Eye (tissue), 1 donor: ENCODE measurements around the gene PCBP2.
"Not testable (repeated sequence)": the region's sequence is repeated elsewhere in the genome, so short reads cannot be mapped to it uniquely, and the experiment has no call there.

ENCODE experiments used
- DNase-seq: peaks from one replicate; pipeline ENCODE4 v3.0.0-alpha.2; 2015

PCBP2 gene

DNA sequence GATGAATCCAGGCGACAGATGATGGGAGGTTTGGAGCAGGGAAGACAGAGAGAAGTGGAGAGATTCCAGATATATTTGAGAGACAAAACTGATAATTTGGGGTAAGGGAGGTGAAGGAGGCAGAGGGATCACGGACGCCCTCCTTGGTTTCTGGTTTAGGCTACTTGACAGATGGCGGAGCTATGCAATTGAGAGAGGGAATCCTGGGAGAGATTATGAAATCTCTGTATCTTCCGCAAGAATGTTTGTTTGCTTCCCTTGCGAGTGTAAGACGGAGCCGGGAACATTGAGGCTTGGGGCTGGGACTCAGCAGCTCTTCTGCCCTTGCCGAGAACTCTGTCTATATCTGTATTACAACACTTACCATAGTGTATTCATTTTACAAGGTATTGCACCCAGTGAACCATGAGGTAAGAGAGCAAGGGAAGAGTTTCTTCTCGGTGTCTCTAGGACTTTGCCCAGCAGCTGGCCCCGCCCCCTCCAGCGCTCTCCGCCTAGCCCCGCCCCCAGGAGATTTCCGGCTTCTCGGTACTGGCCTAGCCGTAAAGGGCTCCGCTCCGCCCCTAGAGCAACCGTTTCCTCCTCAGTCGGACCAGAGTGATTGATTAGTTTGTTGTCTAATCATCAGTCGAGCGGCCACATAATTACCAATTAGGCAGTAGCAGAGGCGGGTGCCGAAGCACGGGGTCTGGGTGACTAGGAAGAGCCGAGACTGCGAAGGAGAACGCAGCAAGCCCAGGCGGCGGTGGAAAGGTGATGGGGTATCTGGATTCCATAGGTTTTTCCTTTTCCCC is 10.7 kb upstream of the PCBP2 start, which contains the start of gene PRR13:
TSS of gene PRR13 (plus strand) at position 695 of the 794 bp plus-strand sequence. CDS start 981 bp downstream, outside the sequence.
- peak; percentile 99 for DNase-seq

DNA sequence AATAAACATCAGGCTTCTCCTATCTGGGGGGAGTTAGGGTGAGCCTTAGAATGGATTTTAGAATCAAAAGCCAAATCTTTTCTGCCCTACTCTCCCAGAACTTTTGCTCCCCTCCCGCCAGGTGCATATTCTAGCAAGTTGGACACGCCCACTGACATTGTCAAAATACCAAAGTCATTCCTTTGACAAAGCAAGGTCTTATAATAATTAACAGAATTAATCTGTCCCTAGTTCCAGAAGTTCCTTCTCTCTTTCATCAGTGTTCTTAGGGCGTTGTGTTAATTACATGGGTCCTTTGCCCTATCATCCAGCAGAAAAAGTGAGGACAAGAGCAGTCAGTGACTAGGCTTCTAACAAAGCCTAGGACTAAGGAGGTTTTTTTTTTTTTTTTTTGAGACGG is 7.9 kb upstream of the PCBP2 start:
- no peak for DNase-seq

GRCh38 chr12:53444593-53445325 is 7.1 kb upstream of the PCBP2 start:
- DNase-seq = not testable (repeated sequence)

DNA sequence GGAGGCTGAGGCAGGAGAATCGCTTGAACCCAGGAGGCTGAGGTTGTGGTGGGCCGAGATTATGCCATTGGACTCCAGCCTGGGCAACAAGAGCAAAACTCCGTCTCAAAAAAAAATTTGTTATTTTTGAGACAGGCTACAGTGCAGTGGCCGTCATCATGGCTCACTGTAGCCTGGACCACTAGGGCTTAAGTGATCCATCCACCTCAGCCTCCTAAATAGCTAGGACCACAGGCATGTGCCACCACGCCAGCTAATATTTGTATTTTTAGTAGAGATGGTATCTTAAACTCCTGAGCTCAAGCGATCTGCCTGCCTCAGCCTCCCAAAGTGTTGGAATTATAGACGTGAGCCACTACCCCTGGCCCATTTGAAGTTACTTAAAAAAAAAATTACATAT is 966 bp upstream of the PCBP2 start:
- DNase-seq = no peak

DNA sequence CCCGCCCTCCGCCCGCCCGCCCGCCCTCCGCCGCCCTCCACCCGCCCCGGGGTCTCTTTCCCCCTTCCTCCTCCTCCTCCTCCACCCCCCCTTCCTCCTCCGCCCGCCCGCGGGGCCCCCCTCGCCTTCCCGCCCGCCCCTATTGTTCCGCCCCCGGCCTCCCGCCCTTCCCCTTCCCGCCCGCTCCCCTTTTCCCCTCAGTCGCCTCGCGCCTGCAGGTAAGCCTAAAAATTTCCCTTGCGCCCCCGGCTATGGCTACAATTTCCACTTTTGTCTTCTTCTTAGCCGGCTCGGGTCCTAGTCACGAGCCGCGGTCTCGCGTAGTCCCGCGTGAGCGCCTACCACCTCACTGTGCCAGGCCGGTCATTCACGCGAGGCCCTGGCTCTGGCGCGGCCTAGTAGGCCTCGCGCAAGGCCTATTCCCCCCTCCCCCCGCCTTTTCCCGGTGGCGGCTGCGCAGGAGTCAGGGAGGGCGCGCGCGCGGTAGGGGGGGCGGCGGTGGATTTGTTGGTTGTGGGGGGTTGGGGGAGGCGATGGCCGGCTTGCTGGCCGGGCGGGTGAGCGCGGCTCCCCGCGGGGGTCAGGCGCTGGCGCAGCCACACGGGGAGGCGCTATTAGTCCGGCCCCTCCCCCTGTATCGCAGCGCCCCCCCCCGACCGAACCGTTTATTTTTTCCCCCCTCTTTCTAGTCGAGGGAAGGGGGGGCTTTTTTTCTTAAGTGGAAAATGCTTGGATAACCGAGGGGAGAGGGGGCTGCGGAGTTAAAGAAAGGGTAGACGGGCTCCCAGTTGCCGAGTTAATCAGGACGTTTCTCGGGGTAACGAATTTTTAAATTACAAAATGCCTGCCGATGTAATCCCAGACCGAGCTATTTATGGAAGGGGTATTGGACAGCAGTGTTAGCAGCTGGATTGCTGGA is 516 bp downstream of the PCBP2 start:
- DNase-seq = peak; percentile 95

DNA sequence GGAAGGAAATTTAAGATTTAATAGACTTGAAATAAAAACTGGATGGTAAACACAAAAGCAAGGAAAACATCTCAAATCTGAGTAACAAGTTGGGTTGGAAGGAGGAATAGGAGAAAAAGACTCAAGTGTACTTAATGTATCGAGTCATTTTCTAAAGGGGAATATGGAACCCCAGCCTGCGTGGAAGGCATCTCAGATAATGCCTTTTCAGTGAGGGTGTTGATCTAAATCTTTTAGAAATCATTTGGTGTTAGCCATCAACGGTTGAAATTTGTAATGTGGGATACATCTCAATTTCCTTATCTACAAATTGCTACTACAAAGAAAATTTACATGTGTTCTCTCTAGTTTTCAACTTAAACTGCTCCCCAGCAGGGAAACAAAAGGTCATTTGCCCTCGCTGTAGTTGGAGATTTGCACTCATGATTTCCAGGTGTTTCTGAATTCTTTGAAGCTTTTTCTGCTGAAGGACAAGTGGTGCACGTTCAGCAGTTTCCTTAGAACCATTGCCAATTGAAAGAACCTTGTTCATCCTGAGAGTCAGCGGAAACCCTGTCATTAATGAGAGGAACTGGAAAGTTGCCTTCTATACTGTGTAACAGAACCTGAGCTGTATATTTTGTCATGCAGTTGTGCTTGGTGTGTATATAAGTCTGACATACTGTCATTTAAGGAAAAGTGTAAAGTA is 2.2 kb downstream of the PCBP2 start:
- DNase-seq = no peak

DNA sequence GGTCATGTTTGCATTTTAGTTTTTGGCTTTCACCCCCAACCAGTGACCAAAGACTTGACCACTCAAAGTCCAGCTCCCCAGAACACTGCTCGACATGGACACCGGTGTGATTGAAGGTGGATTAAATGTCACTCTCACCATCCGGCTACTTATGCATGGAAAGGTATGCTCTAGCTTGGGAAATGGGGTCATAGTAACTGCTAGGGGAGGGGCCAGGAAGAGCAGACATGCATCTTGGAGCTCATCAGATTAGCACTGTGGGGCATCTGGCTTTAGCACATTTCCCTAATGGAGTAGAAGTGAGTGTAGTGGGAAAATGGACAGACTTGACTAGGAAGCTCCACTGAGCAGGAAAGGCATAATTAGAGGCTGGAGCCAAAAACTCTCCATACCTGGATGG is 2.8 kb downstream of the PCBP2 start:
- no peak for DNase-seq

GRCh38 chr12:53456654-53457366 is 4.9 kb downstream of the PCBP2 start:
- no peak for DNase-seq

DNA sequence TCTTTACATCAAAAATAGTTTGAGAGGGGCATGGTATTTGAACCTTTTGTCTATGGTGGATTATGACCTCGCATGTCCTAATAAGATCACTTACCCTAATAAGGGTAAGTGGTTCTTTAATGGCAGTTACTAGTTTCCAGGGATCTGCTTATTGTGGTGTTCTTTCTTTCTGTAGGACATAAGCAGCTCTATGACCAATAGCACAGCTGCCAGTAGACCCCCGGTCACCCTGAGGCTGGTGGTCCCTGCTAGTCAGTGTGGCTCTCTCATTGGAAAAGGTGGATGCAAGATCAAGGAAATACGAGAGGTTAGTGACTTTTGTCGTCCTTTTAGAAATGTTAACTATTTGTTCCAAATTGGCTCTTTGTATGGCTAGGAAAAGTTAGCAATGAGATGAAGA is 7.2 kb downstream of the PCBP2 start:
- no peak for DNase-seq

- DNase-seq = no peak
Measured at GRCh38 chr12:53461059-53461458, 9.2 kb downstream of the PCBP2 start.

GRCh38 chr12:53461591-53461990 is 9.7 kb downstream of the PCBP2 start:
- DNase-seq = no peak

DNA sequence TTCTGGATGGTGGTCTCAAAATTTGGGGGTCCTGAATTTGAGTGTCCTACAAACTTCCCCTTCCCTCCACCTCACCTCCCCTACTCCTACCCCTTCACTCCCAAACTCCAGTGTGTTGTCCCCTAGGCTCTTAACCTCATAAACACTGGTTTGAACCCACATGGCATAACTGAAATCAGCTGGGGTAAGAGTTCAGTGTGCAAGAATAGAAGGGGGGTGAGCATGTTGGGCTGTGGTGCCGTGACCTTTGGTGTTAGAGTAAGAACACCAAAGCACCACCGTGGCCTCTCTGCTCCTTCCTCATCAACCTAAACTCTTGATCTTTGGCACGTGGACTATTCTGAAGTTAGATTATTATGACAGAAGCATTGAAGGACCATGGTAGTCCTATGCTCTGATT is 11.0 kb downstream of the PCBP2 start:
- DNase-seq = no peak

GRCh38 chr12:53463802-53464560 is 12.1 kb downstream of the PCBP2 start:
- no peak for DNase-seq

DNA sequence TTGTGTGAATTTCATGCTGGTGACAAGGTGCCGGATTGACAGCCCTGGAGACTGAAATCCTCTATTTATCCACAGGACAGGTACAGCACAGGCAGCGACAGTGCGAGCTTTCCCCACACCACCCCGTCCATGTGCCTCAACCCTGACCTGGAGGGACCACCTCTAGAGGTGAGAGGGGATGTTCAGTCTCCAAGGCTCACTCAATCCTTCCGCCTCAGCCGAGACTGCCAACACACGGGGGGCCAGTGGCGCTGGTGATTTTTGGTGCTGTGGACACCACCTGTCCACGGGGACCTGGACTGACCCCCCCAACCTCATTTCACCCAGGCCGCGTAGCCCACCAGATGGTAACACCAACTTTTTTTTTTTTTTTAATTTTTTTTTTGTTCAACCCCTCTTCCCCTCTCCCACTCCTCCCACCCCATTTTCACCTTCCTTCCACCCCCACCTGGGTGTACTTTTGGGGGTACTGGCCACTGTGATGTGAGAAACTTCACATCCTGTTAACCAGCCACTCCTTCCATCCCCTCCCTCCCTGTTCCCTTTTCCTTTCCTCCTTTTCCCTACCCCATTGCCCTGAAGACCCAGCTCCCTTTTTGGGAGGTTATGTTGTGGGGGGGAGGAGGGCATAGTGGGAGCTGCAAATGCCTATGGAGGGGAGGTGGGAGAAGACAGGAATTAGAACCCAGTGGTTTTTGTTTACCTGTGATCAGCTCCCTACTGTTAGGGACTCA is 12.9 kb downstream of the PCBP2 start:
- DNase-seq = no peak

GRCh38 chr12:53465679-53466078 is 13.8 kb downstream of the PCBP2 start:
- no peak for DNase-seq

GRCh38 chr12:53466640-53467039 is 14.7 kb downstream of the PCBP2 start:
- DNase-seq = no peak

DNA sequence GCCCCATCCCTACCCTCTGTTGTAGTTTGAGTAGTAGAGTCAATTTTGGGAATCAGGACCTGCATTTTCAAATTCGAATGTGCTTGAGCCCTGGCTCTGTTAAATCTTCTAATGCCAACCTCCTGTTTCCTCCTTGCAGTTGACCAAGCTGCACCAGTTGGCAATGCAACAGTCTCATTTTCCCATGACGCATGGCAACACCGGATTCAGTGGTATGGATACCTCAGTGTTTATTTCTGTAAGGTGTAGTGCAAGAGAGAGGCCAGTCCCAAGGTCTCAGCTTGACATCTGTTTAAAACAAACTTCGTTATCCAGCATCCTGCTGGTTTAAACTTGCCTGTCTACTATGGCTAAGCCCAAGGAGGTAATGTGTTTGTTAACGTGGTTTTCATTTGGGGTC is 15.2 kb downstream of the PCBP2 start:
- no peak for DNase-seq

DNA sequence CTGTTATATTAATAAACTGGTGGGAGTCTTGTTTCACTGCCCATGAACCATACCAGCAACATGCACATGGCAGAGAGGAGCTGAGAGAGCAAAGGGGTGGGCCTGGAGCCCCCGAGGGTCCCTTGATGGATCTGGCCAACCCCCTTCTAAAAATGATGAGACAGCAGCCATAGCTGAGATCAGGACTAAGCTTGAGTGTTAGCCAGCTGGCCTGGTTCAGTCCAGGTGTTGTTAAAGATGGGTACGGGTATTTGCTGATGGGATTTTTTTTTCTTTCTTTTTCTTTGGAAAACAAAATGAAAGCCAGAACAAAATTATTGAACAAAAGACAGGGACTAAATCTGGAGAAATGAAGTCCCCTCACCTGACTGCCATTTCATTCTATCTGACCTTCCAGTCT is 16.0 kb downstream of the PCBP2 start:
- DNase-seq = no peak

- no peak for DNase-seq
Measured at GRCh38 chr12:53468282-53468681, 16.4 kb downstream of the PCBP2 start.

- no peak for DNase-seq
Measured at GRCh38 chr12:53472056-53472582, 20.2 kb downstream of the PCBP2 start.
